HG03571 (cell line): Measurements from ENCODE around the gene MOCOS.
"Not testable (repeated sequence)": the region's sequence is repeated elsewhere in the genome, so short reads cannot be mapped to it uniquely, and the experiment has no call there.

ENCODE experiments used
- ATAC-seq: cut with Tn5 transposase; IDR thresholded peaks from one replicate; pipeline ENCODE4 v1.9.1; 2021; ENCODE audit not compliant: unreplicated experiment

MOCOS gene

GRCh38 chr18:36197511-36198166 lies 10.3 kb downstream of the MOCOS start:
- no peak for ATAC-seq

- no peak for ATAC-seq
Measured at GRCh38 chr18:36199691-36200295, 12.5 kb downstream of the MOCOS start.

GRCh38 chr18:36200354-36200771 lies 13.1 kb downstream of the MOCOS start:
- ATAC-seq: no peak

- ATAC-seq: no peak
Measured at GRCh38 chr18:36201765-36202164, 14.5 kb downstream of the MOCOS start.

- no peak for ATAC-seq
Measured at GRCh38 chr18:36203360-36203895, 16.1 kb downstream of the MOCOS start.

GRCh38 chr18:36205166-36205565 lies 17.9 kb downstream of the MOCOS start:
- no peak for ATAC-seq

GRCh38 chr18:36207303-36207702 lies 20.0 kb downstream of the MOCOS start:
- ATAC-seq: no peak

GRCh38 chr18:36207969-36208368 lies 20.7 kb downstream of the MOCOS start:
- ATAC-seq: not testable (repeated sequence)

GRCh38 chr18:36211612-36212065 lies 24.3 kb downstream of the MOCOS start:
- no peak for ATAC-seq

- ATAC-seq: no peak
Measured at GRCh38 chr18:36212301-36213171, 25.2 kb downstream of the MOCOS start.

- no peak for ATAC-seq
Measured at GRCh38 chr18:36214811-36215210, 27.5 kb downstream of the MOCOS start.

GRCh38 chr18:36215577-36215976 lies 28.3 kb downstream of the MOCOS start:
- no peak for ATAC-seq

GRCh38 chr18:36217348-36217747 lies 30.1 kb downstream of the MOCOS start:
- no peak for ATAC-seq

- no peak for ATAC-seq
Measured at GRCh38 chr18:36229188-36229587, 41.9 kb downstream of the MOCOS start.

- ATAC-seq: not testable (repeated sequence)
Measured at GRCh38 chr18:36240510-36240909, 53.2 kb downstream of the MOCOS start.

GRCh38 chr18:36241831-36242230 lies 54.5 kb downstream of the MOCOS start:
- no peak for ATAC-seq

- ATAC-seq: no peak
Measured at GRCh38 chr18:36247036-36247435, 59.7 kb downstream of the MOCOS start.

GRCh38 chr18:36249392-36249791 lies 62.1 kb downstream of the MOCOS start:
- no peak for ATAC-seq

- no peak for ATAC-seq
Measured at GRCh38 chr18:36250827-36251226, 63.5 kb downstream of the MOCOS start.

GRCh38 chr18:36255072-36255698 lies 67.9 kb downstream of the MOCOS start:
- ATAC-seq: no peak

GRCh38 chr18:36256094-36256493 lies 68.8 kb downstream of the MOCOS start:
- ATAC-seq: no peak
